Measurements from ENCODE around the gene GAS7. TPM values are rescaled to one million over a fixed set of nuclear protein-coding genes. Genes with fewer than 3 reads are reported as not detected.

GAS7 gene
- total RNA-seq, 1 experiment from 2014 or later = 12.3 TPM

- no peak for TF ChIP-seq ZNF532 (CRISPR knock-in tag; IDR thresholded peaks at IDR 0.05; ENCODE audit: borderline replicate concordance)
- TF ChIP-seq ATF3 (CRISPR knock-in tag; conservative IDR thresholded peaks at IDR 0.05) = no peak
- TF ChIP-seq NFATC4 (CRISPR knock-in tag; IDR thresholded peaks at IDR 0.05) = no peak
- TF ChIP-seq KAT7 (CRISPR knock-in tag; IDR thresholded peaks at IDR 0.05; ENCODE audit: borderline replicate concordance) = no peak
- TF ChIP-seq FOXP1 (CRISPR knock-in tag; IDR thresholded peaks at IDR 0.05; ENCODE audit: borderline replicate concordance) = no peak
- TF ChIP-seq IRF1 (CRISPR knock-in tag; IDR thresholded peaks at IDR 0.05) = no peak
- no peak for TF ChIP-seq ATF6 (CRISPR knock-in tag; IDR thresholded peaks at IDR 0.05)
- TF ChIP-seq GABPB1 (CRISPR knock-in tag; IDR thresholded peaks at IDR 0.05) = no peak
- TF ChIP-seq MYBL2 (CRISPR knock-in tag; IDR thresholded peaks at IDR 0.05) = no peak
Observed at GRCh38 chr17:10042589-10043244, 155.7 kb downstream of the GAS7 start (continued).

- H3K27ac Mint-ChIP-seq = no peak overlapping the region
- H3K27me3 Mint-ChIP-seq (ENCODE audit: low read depth) = no peaks in the 10 kb centered on the region
- no peaks in the 10 kb centered on the region for H3K36me3 Mint-ChIP-seq
- peaks cover 3% of the 10 kb centered on the region for H3K4me1 Mint-ChIP-seq
- ATAC-seq (no peak), DNase-seq (ENCODE audit: low spot score) (no peak)
- no peak overlapping the region for H3K4me3 Mint-ChIP-seq
- CTCF ChIA-PET = interaction anchor here (0.7 kb wide), 1 partner anchor 620 kb away, joined by 5 read pairs; no protein-coding TSS in a partner anchor
- no peak for TF ChIP-seq AR (CRISPR knock-in tag; IDR thresholded peaks at IDR 0.05)
- no peak for TF ChIP-seq RELA (CRISPR knock-in tag; IDR thresholded peaks at IDR 0.05; ENCODE audit: borderline replicate concordance)
- TF ChIP-seq ZNF416 (CRISPR knock-in tag; IDR thresholded peaks at IDR 0.05) = no peak
- no peak for TF ChIP-seq SMAD3 (CRISPR knock-in tag; IDR thresholded peaks at IDR 0.05; ENCODE audit: borderline replicate concordance)
- no peak for TF ChIP-seq AFF4 (CRISPR knock-in tag; IDR thresholded peaks at IDR 0.05; ENCODE audit: borderline replicate concordance)
- TF ChIP-seq ETV6 (CRISPR knock-in tag; IDR thresholded peaks at IDR 0.05) = no peak
- H3K9me3 Mint-ChIP-seq = no peaks in the 10 kb centered on the region
- POLR2A ChIA-PET = no interaction called here
Observed at GRCh38 chr17:10041916-10042588, 156.4 kb downstream of the GAS7 start.

All from WTC11 (cell line).